Vagina (tissue), 2 donors: Measurements from ENCODE around the gene INSC. TPM values are rescaled to one million over a fixed set of nuclear protein-coding genes. Genes with fewer than 3 reads are reported as not detected.

Source experiments
- DNase-seq, 2 donors: peaks; one replicate each; pipeline ENCODE4 v3.0.0-alpha.2; 2017; ENCODE audit errors: extremely low spot score in 2 of 2
- H3K27ac ChIP-seq: fragments of 200-600 bp; sonication (generic); one replicate; pipeline ENCODE4 v1.5.1; 2019
- H3K27me3 ChIP-seq: fragments of 200-600 bp; sonication (generic); one replicate; pipeline ENCODE4 v1.5.1; 2019
- H3K36me3 ChIP-seq, 2 donors: fragments of 200-600 bp; sonication (generic); one replicate each; pipeline ENCODE4 v1.5.1; 2017 to 2019
- H3K4me1 ChIP-seq: fragments of 200-600 bp; sonication (generic); one replicate; pipeline ENCODE4 v1.5.1; 2019
- H3K4me3 ChIP-seq, 2 donors: fragments of 200-600 bp; sonication (generic); 1 replicate in 1 of 2; 2 replicates in 1 of 2; pipeline ENCODE4 v1.5.1; 2016 to 2019
- H3K9me3 ChIP-seq: fragments of 200-600 bp; sonication (generic); one replicate; pipeline ENCODE4 v1.5.1; 2019
- POLR2A ChIP-seq, 2 donors: fragments of 450-650 bp; IDR thresholded peaks; one replicate each; pipeline ENCODE4 v1.6.1; 2017; ENCODE audit warnings: antibody characterized with exemption in 2 of 2, mild to moderate bottlenecking in 2 of 2, moderate library complexity in 2 of 2
- POLR2AphosphoS5 ChIP-seq, 2 donors: sonication (generic); formaldehyde crosslinking; IDR thresholded peaks; one replicate each; pipeline ENCODE4 v1.9.0; 2017; ENCODE audit warnings: antibody characterized with exemption in 2 of 2, mild to moderate bottlenecking in 2 of 2, low read depth in 1 of 2; ENCODE audit not compliant: insufficient read depth in 1 of 2
- intact Hi-C: fragments of 100-400 bp; cut with DNase I; formaldehyde crosslinking; loops from one replicate; pipeline ENCODE4 v1.15.1; 2023
- total RNA-seq: library from RNA; depleted of rRNA; stranded (reverse); fragments of >200 nt; gene quantifications from one replicate; pipeline ENCODE4 v1.2.3, GENCODE V29; 2016
- TF ChIP-seq, protein P1 (sequence below), 3 experiments: fragments of 450-650 bp in 2 of 3; fragments of 200-600 bp in 1 of 3; sonication (generic) in 1 of 3; IDR thresholded peaks; one replicate each; pipeline ENCODE4 v1.5.1; 2017 to 2019; ENCODE audit warnings: antibody characterized with exemption in 3 of 3, mild to moderate bottlenecking in 2 of 3, moderate library complexity in 2 of 3

Gene INSC
- total RNA-seq, 1 donor from 2014 or later, result 3.2 TPM

DNA sequence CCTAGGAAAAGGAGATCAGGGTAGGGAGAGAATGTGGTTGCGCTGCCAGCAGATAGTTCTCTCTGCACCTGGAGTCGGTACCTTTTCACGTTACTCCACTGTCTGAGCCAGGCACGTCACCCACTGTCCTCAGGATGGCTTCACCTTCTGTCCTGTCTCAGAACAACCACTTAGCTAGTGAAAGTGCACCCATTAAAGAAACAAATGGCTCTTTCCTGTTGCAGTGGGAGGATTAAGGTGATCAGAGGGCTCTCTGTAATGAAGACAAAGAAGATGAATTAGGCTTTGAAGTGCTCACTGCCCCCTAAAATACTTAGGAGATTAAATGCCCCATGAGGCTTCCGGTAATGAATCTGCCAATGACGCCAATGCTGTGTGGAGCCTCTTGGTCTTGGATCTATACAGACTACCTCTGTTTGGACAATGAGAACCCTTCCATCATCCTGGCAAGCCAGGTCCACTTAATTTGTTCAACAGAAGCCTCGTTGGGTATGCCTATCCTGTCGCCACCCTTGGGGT is 113.7 kb downstream of the INSC start:
- H3K27me3 ChIP-seq, result no peaks in the 10 kb centered on the region
- H3K36me3 ChIP-seq, result no peaks in the 10 kb centered on the region
- H3K9me3 ChIP-seq, result no peaks in the 10 kb centered on the region
- H3K27ac ChIP-seq, result no peak overlapping the region
- intact Hi-C loops, result no loop called here
- TF ChIP-seq, protein P1, sequence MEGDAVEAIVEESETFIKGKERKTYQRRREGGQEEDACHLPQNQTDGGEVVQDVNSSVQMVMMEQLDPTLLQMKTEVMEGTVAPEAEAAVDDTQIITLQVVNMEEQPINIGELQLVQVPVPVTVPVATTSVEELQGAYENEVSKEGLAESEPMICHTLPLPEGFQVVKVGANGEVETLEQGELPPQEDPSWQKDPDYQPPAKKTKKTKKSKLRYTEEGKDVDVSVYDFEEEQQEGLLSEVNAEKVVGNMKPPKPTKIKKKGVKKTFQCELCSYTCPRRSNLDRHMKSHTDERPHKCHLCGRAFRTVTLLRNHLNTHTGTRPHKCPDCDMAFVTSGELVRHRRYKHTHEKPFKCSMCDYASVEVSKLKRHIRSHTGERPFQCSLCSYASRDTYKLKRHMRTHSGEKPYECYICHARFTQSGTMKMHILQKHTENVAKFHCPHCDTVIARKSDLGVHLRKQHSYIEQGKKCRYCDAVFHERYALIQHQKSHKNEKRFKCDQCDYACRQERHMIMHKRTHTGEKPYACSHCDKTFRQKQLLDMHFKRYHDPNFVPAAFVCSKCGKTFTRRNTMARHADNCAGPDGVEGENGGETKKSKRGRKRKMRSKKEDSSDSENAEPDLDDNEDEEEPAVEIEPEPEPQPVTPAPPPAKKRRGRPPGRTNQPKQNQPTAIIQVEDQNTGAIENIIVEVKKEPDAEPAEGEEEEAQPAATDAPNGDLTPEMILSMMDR (IDR thresholded peaks at IDR 0.05), result no peak
- TF ChIP-seq POLR2AphosphoS5 (IDR thresholded peaks at IDR 0.05; ENCODE audit: insufficient read depth in 1 of 2, low read depth in 1 of 2), result no peak
- no peak for TF ChIP-seq POLR2A (IDR thresholded peaks at IDR 0.05)
- no peak for DNase-seq
- H3K4me3 ChIP-seq, result no peak overlapping the region
- H3K4me1 ChIP-seq, result no peaks in the 10 kb centered on the region

DNA sequence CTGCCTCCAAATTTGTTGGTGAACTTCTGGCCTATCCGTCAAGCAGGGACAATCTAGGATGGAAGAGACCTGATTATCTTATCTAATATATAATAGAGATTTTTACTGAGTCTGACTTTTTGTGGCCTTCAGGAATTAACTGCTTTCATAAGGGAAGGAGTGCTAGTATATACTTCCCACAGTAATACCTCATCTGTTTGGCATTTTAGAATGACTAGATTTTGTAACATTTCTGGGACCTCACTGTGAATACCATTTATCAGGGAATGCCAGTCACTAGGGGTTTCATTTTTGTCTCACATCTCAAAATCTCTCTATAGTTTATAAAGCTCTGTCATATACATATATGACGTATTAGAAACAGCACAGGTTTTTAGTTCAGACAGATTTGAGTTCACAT is 114.3 kb downstream of the INSC start:
- no peaks in the 10 kb centered on the region for H3K4me1 ChIP-seq
- H3K27me3 ChIP-seq, result no peaks in the 10 kb centered on the region
- TF ChIP-seq POLR2A (IDR thresholded peaks at IDR 0.05) (no peak), POLR2AphosphoS5 (IDR thresholded peaks at IDR 0.05; ENCODE audit: insufficient read depth in 1 of 2, low read depth in 1 of 2) (no peak)
- TF ChIP-seq, protein P1 (IDR thresholded peaks at IDR 0.05), result no peak
- DNase-seq, result no peak
- no peak overlapping the region for H3K27ac ChIP-seq
- no peaks in the 10 kb centered on the region for H3K9me3 ChIP-seq
- intact Hi-C loops, result no loop called here
- no peaks in the 10 kb centered on the region for H3K36me3 ChIP-seq
- H3K4me3 ChIP-seq, result no peak overlapping the region

DNA sequence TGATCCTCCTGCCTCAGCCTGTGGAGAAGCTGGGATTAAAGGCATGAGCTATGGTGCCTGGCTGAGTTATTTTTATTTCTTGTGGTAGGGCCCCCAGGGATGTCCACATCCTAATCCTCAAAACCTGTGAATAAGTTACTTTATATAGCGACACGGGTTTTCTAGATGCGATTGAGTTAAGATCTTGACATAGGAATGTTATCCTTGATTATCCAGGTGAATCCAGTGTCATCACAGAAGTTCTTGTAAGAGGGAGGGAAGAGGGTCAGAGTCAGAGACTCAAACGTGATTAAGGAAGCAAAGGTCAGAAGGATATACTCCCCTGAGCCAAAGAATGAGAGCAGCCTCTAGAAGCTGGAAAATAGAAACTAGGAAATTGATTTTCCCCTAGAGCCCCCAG is 117.8 kb downstream of the INSC start:
- no peak overlapping the region for H3K4me3 ChIP-seq
- intact Hi-C loops, result no loop called here
- no peaks in the 10 kb centered on the region for H3K4me1 ChIP-seq
- H3K9me3 ChIP-seq, result no peaks in the 10 kb centered on the region
- DNase-seq, result no peak
- no peak overlapping the region for H3K27ac ChIP-seq
- TF ChIP-seq POLR2AphosphoS5 (IDR thresholded peaks at IDR 0.05; ENCODE audit: insufficient read depth in 1 of 2, low read depth in 1 of 2) (no peak), POLR2A (IDR thresholded peaks at IDR 0.05) (no peak)
- TF ChIP-seq, protein P1 (IDR thresholded peaks at IDR 0.05), result no peak
- no peaks in the 10 kb centered on the region for H3K27me3 ChIP-seq
- H3K36me3 ChIP-seq, result no peaks in the 10 kb centered on the region

DNA sequence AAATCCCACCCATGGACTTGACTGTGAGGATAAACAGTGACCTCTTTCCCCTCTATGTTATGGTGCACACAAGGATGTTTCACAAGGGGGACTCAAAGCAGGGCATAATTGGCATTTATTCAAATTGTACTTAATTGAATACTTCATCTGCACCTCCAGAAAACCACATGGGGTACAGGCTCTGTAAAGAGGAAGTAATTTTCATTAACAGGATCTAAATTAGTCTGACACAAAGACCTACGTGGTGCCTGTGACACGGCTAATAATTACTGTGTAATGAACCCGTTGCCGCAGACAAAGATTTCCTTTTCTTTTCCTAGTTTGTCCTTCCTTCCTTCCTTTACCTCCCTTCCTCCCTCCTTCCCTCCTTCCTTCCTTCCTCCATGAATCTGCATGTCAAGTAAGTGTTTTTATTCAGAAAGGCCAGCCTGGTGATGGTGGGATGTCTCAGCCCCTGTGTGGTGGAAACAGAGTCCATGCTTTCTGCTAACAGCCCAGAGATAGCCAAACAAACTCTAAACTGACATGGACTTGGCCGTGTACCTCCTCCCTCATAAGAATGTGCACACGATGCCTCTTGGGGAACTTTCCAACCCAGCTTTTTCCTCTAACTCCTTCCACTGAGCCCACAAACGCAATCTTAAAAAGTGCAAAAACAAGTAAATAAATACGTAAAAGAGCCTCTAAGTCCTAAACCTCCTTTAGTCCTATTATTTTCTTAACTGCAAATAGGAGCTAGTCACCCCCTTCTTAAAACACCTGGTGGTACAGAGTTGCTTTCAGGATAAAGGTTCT is 118.8 kb downstream of the INSC start:
- intact Hi-C loops, result no loop called here
- H3K4me3 ChIP-seq, result no peak overlapping the region
- no peak for DNase-seq
- no peaks in the 10 kb centered on the region for H3K27me3 ChIP-seq
- TF ChIP-seq POLR2A (IDR thresholded peaks at IDR 0.05), result no peak
- no peak for TF ChIP-seq POLR2AphosphoS5 (IDR thresholded peaks at IDR 0.05; ENCODE audit: insufficient read depth in 1 of 2, low read depth in 1 of 2)
- TF ChIP-seq, protein P1 (IDR thresholded peaks at IDR 0.05), result no peak
- no peaks in the 10 kb centered on the region for H3K36me3 ChIP-seq
- no peak overlapping the region for H3K27ac ChIP-seq
- H3K4me1 ChIP-seq, result no peaks in the 10 kb centered on the region
- no peaks in the 10 kb centered on the region for H3K9me3 ChIP-seq

DNA sequence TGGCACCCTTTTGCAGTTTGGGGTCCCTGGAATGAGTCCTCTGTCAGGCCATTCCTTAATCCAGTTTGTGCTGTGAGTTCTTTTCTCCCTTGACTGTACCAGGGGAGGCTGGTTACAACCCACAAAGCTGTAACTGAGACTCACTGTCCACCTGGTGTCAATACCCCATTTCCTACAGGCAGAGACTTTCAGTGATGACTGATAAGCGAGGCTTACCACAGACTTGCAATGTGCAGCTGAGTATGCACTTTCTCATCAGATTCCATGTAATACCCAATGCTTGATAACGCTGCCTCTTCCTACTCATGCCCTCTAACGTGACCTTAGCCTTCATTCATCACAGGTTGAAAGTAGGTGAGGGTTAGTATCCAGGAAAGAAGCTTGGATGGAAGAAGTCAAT is 120.1 kb downstream of the INSC start:
- Histone ChIP-seq H3K27ac (no peak overlapping the region), H3K36me3 (no peaks in the 10 kb centered on the region), H3K4me3 (no peak overlapping the region), H3K4me1 (no peaks in the 10 kb centered on the region), H3K27me3 (no peaks in the 10 kb centered on the region), H3K9me3 (no peaks in the 10 kb centered on the region)
- intact Hi-C loops, result no loop called here
- TF ChIP-seq POLR2A (IDR thresholded peaks at IDR 0.05) (no peak), POLR2AphosphoS5 (IDR thresholded peaks at IDR 0.05; ENCODE audit: insufficient read depth in 1 of 2, low read depth in 1 of 2) (no peak)
- TF ChIP-seq, protein P1 (IDR thresholded peaks at IDR 0.05), result no peak
- DNase-seq, result no peak
